Activated CD8-positive, alpha-beta memory T cell treated with anti-CD3 and anti-CD28 coated beads for 1 hour (primary cell): Measurements from ENCODE around the gene BAZ1A.
"Not testable (repeated sequence)": the region's sequence is repeated elsewhere in the genome, so short reads cannot be mapped to it uniquely, and the experiment has no call there.

Source experiments
- DNase-seq, 2 donors: peaks; one replicate each; pipeline ENCODE4 v3.0.0-alpha.2; 2020; ENCODE audit warnings: low read depth in 1 of 2; ENCODE audit errors: extremely low read depth in 1 of 2

The BAZ1A gene

GRCh38 chr14:34785223-34786006, 89.7 kb downstream of the BAZ1A start:
- DNase-seq: no peak

GRCh38 chr14:34782031-34782430, 93.1 kb downstream of the BAZ1A start:
- no peak for DNase-seq

- no peak for DNase-seq
Observed at GRCh38 chr14:34781242-34781641, 93.9 kb downstream of the BAZ1A start.

- no peak for DNase-seq
Observed at GRCh38 chr14:34780646-34781045, 94.5 kb downstream of the BAZ1A start.

- DNase-seq: no peak
Observed at GRCh38 chr14:34778744-34779143, 96.4 kb downstream of the BAZ1A start.

- no peak for DNase-seq
Observed at GRCh38 chr14:34776611-34777010, 98.5 kb downstream of the BAZ1A start.

- no peak for DNase-seq
Observed at GRCh38 chr14:34775922-34776321, 99.2 kb downstream of the BAZ1A start.

- no peak for DNase-seq
Observed at GRCh38 chr14:34775342-34775741, 99.8 kb downstream of the BAZ1A start.

GRCh38 chr14:34770901-34771300, 104.3 kb downstream of the BAZ1A start:
- DNase-seq: no peak

GRCh38 chr14:34766606-34767005, 108.6 kb downstream of the BAZ1A start:
- DNase-seq: no peak

- DNase-seq: no peak
Observed at GRCh38 chr14:34766060-34766459, 109.1 kb downstream of the BAZ1A start.

- no peak for DNase-seq
Observed at GRCh38 chr14:34755215-34755614, 119.9 kb downstream of the BAZ1A start.

GRCh38 chr14:34754687-34755086, 120.5 kb downstream of the BAZ1A start:
- DNase-seq: no peak

- no peak for DNase-seq
Observed at GRCh38 chr14:34750670-34751069, 124.5 kb downstream of the BAZ1A start.

GRCh38 chr14:34750233-34750632, 124.9 kb downstream of the BAZ1A start:
- no peak for DNase-seq

- DNase-seq: no peak
Observed at GRCh38 chr14:34749408-34749807, 125.8 kb downstream of the BAZ1A start.

- no peak for DNase-seq
Observed at GRCh38 chr14:34742270-34743115, 132.7 kb downstream of the BAZ1A start.

- no peak for DNase-seq
Observed at GRCh38 chr14:34741840-34742239, 133.3 kb downstream of the BAZ1A start.

GRCh38 chr14:34740139-34740538, 135.0 kb downstream of the BAZ1A start:
- DNase-seq: not testable (repeated sequence)

- not testable (repeated sequence) for DNase-seq
Observed at GRCh38 chr14:34737079-34737478, 138.1 kb downstream of the BAZ1A start.

GRCh38 chr14:34733245-34733644, 141.9 kb downstream of the BAZ1A start:
- no peak for DNase-seq

- no peak for DNase-seq
Observed at GRCh38 chr14:34732802-34733201, 142.4 kb downstream of the BAZ1A start.
